MG63 (cell line): ENCODE results near the gene PCMT1. TPM values are rescaled to one million over a fixed set of nuclear protein-coding genes. Genes with fewer than 3 reads are reported as not detected.
"Not testable (repeated sequence)": the region's sequence is repeated elsewhere in the genome, so short reads cannot be mapped to it uniquely, and the experiment has no call there.

Experiments
- DNase-seq: peaks from one replicate; pipeline ENCODE4 v3.0.0-alpha.2; 2020
- H3K27me3 ChIP-seq: fragments of 250-450 bp; sonication (Bioruptor Pico); 2 replicates; pipeline ENCODE4 v1.5.1; 2020; ENCODE audit warnings: mild to moderate bottlenecking, moderate library complexity
- H3K36me3 ChIP-seq: fragments of 250-450 bp; sonication (Bioruptor Pico); 2 replicates; pipeline ENCODE4 v1.5.1; 2020; ENCODE audit warnings: mild to moderate bottlenecking, moderate library complexity
- H3K4me3 ChIP-seq: fragments of 250-450 bp; sonication (Bioruptor Pico); 2 replicates; pipeline ENCODE4 v1.5.1; 2020; ENCODE audit warnings: mild to moderate bottlenecking, moderate library complexity
- H3K9me3 ChIP-seq: fragments of 250-450 bp; sonication (Bioruptor Pico); 2 replicates; pipeline ENCODE4 v1.5.1; 2020; ENCODE audit warnings: mild to moderate bottlenecking, moderate library complexity
- total RNA-seq: library from RNA; depleted of rRNA; stranded (reverse); fragments of >200 nt; shearing (Covaris generic); gene quantifications from 2 replicates; pipeline ENCODE4 v1.2.3, GENCODE V29; 2014; ENCODE audit warnings: low replicate concordance

Gene PCMT1
- total RNA-seq, 1 experiment from 2014 or later: 229 TPM

DNA sequence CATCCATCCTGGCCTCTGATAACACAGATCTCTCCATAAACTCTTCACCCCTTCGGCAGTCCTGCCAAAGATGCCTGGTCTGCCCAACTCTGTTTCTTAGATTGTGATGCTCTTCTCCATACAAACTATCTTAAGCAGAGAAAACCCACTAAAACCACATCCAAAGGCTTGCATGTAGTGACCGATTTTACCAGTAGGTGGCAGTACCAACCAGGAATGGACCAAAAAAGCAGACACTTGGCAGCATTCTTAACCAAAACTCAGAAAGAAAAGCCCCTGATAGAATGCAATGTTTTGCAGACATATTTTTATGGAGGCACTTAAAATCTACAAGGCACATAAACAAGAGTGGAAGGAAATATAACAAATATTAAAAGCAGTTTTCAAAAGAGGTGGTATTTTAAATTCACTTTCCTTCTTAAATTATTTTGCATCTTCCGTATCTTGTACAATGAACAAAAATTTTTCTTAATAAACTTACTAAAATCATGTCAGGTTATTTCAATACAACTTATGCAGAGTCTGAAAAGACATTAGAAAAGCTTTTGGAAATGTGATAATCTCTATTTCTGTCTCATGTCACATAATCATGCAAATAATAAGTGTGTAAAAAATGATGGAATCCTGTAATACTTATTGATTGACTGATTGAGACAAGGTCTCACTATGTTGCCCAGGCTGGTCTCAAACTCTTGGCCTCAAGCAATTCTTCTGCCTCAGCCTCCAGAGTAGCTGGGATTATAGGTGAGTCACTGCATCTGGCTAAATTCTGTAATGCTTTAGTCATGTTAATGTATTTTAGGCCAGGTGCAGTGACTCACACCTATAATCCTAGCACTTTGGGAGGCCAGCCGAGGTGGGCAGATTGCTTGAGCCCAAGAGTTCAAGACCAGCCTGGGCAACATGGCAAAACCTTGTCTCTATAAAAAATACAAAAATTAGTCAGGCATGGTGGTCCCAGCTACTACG lies 85.3 kb downstream of the PCMT1 start:
- no peaks in the 10 kb centered on the region for H3K27me3 ChIP-seq
- no peak overlapping the region for H3K4me3 ChIP-seq
- H3K36me3 ChIP-seq: peaks cover 80% of the 10 kb centered on the region
- no peaks in the 10 kb centered on the region for H3K9me3 ChIP-seq
- DNase-seq: peak; percentile 68

DNA sequence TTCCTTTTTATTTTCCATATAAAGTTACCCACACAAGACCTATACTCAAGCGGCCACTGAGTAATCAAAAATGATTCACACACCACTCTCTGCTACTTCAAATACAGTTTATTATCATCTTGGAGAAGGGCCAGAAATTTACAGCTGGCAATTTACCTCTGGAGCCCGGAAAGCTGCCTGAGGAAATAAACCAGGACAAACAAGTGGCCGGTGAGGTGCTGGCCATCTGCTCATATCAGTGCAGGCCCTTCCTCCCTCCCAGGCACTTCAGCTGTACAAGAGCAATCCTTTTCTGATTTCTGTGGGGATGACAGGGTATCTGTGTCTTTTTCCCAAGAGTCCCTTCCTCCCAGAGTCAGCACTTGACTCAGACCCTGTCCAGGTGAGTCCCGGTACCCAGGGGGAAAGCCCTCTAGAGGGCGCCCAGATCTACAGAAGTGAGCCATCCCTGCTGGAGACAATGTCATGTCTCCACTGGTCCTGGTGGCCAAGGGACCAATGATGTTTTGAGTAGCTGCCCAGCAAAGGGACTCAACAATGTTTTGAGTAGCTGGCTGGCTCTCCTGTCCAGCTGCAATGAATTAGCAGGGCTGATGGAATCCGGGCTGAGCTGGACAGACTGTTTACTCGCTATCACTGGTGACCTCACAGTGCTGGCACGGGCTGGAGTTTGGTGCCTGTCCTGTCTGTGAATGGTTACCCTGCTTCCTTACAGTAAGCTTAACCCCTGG lies 91.0 kb downstream of the PCMT1 start:
- Histone ChIP-seq H3K27me3 (no peaks in the 10 kb centered on the region), H3K9me3 (no peaks in the 10 kb centered on the region), H3K4me3 (no peak overlapping the region), H3K36me3 (peaks cover 71% of the 10 kb centered on the region)
- DNase-seq: peak; percentile 96

DNA sequence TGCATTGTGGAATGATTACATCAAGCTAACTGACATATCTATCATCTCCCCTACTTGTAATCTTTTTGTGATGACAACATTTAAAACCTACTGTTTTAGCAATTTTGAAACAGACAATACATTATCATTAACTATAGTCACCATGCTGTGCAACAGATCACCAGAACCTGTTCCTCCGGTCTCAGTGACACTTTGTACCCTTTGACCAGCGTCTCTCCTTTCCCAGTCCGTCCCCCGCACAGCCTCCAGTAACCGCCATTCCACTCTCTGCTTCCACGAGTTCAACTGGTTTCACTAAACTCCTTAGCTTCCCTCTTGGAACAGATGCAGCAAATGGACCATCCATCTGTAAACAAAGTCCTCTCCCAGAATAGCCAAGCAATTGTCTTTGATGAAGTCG lies 92.8 kb downstream of the PCMT1 start:
- Histone ChIP-seq H3K27me3 (no peaks in the 10 kb centered on the region), H3K36me3 (peaks cover 70% of the 10 kb centered on the region), H3K4me3 (no peak overlapping the region), H3K9me3 (no peaks in the 10 kb centered on the region)
- no peak for DNase-seq

DNA sequence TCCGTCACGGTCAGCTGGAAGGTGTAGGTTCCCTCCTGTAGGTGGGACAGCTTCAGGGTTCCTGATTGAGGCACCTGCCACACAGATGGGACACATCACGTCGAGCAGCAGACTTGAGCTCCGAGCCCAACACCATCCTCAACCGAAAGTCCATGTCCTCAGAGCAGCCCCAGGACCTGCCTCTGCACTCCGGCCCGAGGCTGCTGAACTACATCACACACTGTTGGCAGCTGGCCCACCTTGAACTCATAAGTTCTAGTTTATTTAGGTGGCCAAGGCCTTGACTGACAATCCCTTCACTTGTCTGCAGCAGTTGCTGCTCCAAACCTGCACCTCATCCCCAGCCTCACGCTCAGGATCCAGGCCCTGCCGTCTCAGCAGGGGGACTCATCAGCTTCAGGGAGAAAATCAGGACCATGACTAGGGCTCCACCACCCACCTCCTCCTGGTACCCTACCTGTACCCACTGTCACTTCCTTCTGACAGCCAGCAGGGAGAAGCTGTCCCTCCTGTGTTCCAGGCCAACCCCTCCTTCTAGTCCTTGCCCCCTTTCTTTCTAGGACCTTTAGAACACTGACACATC lies 93.6 kb downstream of the PCMT1 start:
- no peaks in the 10 kb centered on the region for H3K9me3 ChIP-seq
- peak; percentile 21 for DNase-seq

DNA sequence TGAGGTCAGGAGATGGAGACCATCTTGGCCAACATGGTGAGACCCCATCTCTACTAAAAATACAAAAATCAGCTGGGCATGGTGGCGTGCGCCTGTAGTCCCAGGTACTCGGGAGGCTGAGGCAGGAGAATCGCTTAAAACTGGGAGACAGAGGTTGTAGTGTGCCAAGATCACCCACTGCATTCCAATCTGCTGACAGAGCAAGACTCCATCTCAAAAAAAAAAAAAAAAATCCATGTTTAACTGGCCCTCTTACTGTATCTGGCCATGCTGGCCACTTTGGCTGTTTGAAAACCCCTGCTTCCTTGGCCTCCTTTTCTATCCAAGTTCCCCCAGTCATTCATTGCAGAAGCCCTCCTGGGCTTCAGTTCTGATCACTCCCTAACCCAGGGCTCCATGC lies 94.5 kb downstream of the PCMT1 start:
- H3K9me3 ChIP-seq, H3K4me3 ChIP-seq, H3K27me3 ChIP-seq: not testable (repeated sequence)
- H3K36me3 ChIP-seq: peaks cover 69% of the 10 kb centered on the region
- peak; percentile 36 for DNase-seq

More for the DNA sequence above, 93.6 kb downstream of the PCMT1 start:
- H3K4me3 ChIP-seq: no peak overlapping the region
- H3K36me3 ChIP-seq: peaks cover 66% of the 10 kb centered on the region
- H3K27me3 ChIP-seq: no peaks in the 10 kb centered on the region

DNA sequence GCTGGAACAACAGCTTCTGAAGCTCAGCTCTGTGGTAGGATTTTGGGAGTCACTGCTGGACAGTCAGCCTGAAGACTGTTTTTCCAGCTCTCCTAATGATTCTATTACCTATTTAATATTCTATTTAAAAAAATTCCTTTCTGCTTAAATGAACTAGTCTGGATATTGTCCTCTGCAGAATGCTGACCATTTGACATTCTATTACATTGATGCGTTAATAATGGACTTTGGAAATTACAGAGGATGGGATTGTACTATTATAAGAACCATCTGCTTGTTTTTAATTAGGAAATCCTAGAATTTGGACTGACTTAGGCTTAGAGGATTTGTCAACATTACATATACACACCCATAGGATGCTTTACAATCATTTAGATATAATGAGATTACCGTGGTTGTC lies 94.9 kb downstream of the PCMT1 start:
- no peak for DNase-seq
- H3K27me3 ChIP-seq: no peaks in the 10 kb centered on the region
- H3K36me3 ChIP-seq: peaks cover 67% of the 10 kb centered on the region
- no peak overlapping the region for H3K4me3 ChIP-seq
- H3K9me3 ChIP-seq: no peaks in the 10 kb centered on the region

DNA sequence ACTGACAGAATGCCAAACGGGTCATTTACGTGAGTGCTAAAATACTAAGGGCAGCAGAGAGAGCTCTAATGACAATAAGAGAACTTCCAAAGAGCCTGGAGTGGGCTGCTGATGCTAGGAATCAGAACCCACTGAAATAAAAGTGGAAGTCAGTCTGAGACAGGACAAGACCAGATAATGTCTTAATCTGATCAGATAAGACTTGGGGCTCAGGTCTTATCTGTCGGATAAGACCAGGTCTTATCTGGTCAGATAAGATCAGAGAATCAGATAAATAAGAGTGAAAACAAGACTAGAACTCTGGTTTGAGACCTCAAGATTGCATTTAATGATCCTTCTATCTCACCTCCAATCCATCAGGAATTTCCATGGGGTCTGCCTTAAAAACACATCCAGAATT lies 96.0 kb downstream of the PCMT1 start:
- no peak for DNase-seq
- Histone ChIP-seq H3K4me3 (no peak overlapping the region), H3K36me3 (peaks cover 68% of the 10 kb centered on the region), H3K9me3 (no peaks in the 10 kb centered on the region), H3K27me3 (no peaks in the 10 kb centered on the region)

DNA sequence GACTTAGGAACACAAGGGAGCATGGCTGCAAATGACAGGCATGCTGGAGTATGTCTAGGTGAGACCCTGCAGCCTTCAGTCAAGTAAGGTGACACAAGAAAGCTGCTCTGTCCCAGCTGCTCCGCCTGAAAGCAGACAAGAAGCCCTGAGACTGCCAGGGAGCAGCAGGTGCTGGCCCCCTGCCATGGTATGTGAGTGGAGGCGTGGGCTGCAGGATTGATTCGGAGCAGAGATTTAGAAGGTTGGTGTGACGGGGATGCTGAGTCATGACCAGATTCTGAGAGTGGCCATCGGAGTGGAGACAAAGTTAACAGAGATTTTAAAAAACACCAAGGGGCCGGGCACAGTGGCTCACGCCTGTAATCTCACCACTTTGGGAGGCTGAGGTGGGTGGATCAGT lies 96.8 kb downstream of the PCMT1 start:
- Histone ChIP-seq H3K4me3 (no peak overlapping the region), H3K27me3 (no peaks in the 10 kb centered on the region), H3K36me3 (peaks cover 75% of the 10 kb centered on the region), H3K9me3 (no peaks in the 10 kb centered on the region)
- peak; percentile 90 for DNase-seq

DNA sequence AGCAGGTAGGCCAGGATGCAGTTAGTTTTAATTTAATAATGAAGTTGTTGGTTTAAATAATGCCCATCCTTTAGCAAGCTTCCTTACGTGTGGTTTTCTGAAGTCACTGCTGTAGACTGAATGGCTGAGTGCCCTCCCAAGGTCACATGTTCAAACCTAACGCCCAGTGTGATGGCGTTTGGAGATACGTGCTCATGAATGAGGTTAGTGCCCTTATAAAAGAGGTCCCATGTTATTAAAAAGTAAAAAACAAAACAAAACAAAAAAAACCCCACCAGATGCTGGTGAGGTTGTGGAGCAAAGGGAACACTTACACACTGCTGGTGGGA lies 98.4 kb downstream of the PCMT1 start:
- H3K4me3 ChIP-seq: no peak overlapping the region
- no peak for DNase-seq
- no peaks in the 10 kb centered on the region for H3K27me3 ChIP-seq
- H3K9me3 ChIP-seq: no peaks in the 10 kb centered on the region
- H3K36me3 ChIP-seq: peaks cover 72% of the 10 kb centered on the region

DNA sequence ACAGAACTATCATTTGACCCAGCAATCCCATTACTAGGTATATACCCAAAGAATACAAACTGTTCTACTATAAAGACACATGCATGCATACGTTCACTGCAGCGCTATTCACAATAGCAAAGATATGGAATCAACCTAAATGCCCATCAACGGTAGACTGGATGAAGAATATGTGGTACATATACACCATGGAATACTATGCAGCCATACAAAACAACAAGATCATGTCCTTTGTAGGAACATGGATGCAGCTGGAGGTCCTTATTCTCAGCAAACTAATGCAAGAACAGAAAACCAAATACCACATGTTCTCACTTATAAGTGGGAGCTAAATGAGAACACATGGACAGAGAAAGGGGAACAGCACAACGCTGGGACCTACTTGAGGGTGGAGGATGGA lies 98.8 kb downstream of the PCMT1 start:
- H3K9me3 ChIP-seq: not testable (repeated sequence)

DNA sequence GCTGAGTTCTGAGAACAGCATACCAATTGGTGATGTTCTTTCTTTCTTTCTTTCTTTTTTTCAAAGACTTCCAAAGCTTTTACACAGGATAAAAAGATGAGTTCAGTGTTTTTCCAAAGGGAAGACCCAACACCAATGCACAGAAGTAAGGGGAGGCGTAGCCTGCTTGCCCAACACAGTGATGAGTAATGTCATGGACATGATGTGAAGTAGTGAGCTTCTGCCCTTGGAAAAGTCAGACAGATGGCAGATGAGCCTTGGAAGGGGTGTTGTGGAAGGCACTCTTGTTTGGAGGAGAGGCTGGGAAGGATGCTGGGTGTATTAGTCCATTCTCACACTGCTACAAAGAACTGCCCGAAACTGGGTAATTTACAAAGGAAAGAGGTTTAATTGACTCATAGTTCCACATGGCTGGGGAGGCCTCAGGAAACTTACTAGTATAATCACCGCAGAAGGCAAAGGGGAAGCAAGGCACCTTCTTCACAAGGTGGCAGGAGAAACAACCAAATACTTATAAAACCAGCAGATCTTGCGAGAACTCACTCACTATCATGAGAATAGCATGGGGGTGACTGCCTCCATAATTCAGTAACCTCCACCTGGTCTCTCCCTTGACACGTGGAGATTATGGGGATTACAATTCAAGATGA lies 102.0 kb downstream of the PCMT1 start:
- no peak for DNase-seq
- H3K9me3 ChIP-seq: no peaks in the 10 kb centered on the region
- H3K36me3 ChIP-seq: peaks cover 61% of the 10 kb centered on the region
- H3K27me3 ChIP-seq: no peaks in the 10 kb centered on the region
- H3K4me3 ChIP-seq: no peak overlapping the region

More for the DNA sequence above, 98.8 kb downstream of the PCMT1 start:
- not testable (repeated sequence) for DNase-seq, H3K27me3 ChIP-seq, H3K4me3 ChIP-seq
- peaks cover 75% of the 10 kb centered on the region for H3K36me3 ChIP-seq

DNA sequence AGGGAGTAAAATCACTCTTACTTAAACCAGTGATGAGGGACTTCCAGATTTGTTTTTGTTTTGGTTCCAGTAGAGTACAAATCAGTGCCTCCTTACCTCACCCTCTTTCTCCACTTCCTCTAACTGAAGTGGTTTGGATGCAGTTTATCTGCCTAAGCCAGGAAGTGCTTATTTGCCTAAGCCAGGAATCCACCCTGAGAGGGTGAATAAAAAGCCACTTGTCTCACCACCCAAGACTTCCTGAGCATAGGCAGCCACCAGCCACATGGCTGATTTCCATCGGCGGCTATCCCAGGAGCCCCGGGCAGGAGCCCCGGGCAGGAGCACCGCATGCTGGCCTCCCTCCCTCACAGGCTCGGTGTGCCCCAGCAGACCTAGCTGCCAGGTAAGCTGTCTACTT lies 102.6 kb downstream of the PCMT1 start:
- H3K4me3 ChIP-seq: 0 out of 2 replicates have a peak overlapping the region, but pooled peaks have one; percentile 2

DNA sequence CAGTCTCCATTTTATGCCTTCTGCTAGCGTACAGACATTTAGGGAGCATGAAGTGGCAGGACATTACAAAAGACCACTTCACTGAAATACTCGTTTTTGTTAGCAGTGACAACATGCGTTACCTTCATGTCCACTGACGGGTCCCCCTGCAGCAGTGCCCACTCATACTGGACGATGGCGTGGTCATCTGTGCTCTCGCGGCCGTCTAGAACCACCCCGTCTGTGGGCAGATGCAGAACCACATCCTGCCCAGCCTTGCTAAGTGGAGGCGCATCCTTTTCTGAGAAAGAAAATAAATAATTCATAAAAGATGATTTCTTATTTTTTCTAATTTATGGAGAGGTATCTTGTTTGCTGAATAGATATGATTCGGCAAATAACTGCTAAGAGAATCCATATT lies 103.3 kb downstream of the PCMT1 start:
- Histone ChIP-seq H3K4me3 (no peak overlapping the region), H3K36me3 (peaks cover 63% of the 10 kb centered on the region), H3K9me3 (no peaks in the 10 kb centered on the region), H3K27me3 (no peaks in the 10 kb centered on the region)
- no peak for DNase-seq

More for the DNA sequence above, 102.6 kb downstream of the PCMT1 start:
- no peaks in the 10 kb centered on the region for H3K27me3 ChIP-seq
- peak; percentile 81 for DNase-seq
- peaks cover 64% of the 10 kb centered on the region for H3K36me3 ChIP-seq
- no peaks in the 10 kb centered on the region for H3K9me3 ChIP-seq

DNA sequence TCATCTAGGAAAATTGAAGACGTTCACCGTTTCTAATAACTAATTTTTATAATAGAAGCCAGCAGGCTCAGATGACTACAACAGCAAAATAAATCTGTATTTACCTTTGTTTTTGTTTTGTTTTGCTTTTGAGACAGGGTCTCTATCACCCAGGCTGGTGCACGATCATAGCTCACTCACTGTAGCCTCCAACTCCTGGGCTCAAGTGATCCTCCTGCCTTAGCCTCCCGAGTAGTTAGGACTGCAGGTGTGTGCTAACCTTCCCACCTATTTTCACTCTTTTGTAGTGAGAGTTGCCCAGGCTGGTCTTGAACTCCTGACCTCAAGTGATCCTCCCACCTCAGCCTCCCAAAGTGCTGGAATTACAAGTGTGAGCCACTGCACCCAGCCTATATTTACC lies 104.5 kb downstream of the PCMT1 start:
- H3K9me3 ChIP-seq, H3K4me3 ChIP-seq, DNase-seq: not testable (repeated sequence)

DNA sequence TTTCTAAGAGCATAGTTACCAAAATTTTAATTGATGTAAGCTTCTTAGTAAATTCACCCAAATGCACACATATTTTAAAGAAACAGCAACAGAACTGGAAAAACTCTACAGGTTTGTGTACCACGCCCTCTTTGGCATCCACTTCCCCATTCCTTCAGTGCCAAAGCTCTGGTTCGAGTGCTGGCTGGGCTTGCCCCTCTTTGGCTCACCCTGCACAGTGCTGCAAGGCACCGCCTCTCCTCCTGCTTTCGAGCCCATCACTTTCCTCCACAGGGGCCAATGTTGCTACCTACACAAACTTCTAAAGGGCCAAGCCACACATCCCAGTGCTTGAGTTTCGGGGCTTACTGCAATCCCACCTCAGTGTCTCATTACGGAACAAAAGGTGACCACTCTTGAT lies 105.0 kb downstream of the PCMT1 start:
- H3K36me3 ChIP-seq: peaks cover 63% of the 10 kb centered on the region
- H3K9me3 ChIP-seq: no peaks in the 10 kb centered on the region
- no peak overlapping the region for H3K4me3 ChIP-seq
- DNase-seq: peak; percentile 79
- H3K27me3 ChIP-seq: no peaks in the 10 kb centered on the region

More for the DNA sequence above, 104.5 kb downstream of the PCMT1 start:
- peaks cover 64% of the 10 kb centered on the region for H3K36me3 ChIP-seq
- H3K27me3 ChIP-seq: not testable (repeated sequence)

DNA sequence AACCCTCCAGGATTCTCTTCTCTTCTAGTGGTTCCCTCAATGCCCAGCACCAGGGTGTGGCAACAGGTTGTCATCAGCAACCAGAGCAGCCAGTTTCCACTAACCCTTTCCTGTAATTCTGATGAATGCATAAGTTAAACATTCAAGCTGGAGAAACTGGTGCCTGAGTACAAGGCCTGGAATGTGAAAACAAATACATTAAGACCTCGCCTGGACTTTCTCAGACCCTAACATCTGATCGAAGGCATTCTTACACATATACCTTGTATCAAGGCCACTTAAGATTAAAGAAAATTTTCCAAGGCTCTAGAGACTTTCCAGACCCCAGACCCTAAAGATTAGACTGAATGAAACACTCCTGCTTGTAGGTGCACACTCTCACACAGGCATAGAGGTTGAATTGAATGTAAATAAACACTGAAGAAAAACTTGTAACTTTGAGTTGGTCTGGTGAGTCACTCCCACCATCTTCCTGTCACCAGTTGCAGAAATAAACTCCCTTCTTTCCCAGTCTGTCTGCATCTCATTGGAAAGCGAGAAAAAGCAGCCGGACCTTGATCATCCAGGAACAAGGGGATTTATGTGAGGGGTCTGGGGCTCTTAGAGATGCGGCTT lies 105.6 kb downstream of the PCMT1 start:
- Histone ChIP-seq H3K9me3 (no peaks in the 10 kb centered on the region), H3K27me3 (no peaks in the 10 kb centered on the region), H3K4me3 (peak overlapping the region; percentile 14), H3K36me3 (peaks cover 61% of the 10 kb centered on the region)
- DNase-seq: peak; percentile 80
